Measurements from ENCODE around the gene CDH26.

Gene CDH26

DNA sequence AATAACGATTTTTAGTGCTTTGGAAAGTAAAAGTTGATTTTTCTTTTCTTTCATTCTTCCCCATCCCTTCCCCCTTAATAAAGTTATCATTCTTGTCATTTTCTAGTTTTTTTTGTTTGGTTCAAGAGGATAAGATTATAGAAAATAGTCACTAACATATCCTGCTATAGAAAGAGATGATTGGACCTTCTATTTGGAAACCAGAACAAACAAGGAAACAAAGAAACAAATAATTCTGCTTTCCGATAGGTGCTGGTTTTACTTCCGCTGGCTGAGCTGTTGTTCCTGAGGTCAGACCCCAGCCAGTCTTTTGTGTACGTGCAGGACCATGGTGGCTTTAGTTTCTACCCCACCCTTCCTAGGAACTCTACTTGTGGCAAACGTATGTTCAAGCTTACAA is at the start of gene CDH26:
CDH26 (plus strand) TSS at position 301 of the 400 bp plus-strand sequence. CDS start 304 bp downstream, outside the sequence.
- DNase-seq (ENCODE audit: low read depth), result no peak

DNA sequence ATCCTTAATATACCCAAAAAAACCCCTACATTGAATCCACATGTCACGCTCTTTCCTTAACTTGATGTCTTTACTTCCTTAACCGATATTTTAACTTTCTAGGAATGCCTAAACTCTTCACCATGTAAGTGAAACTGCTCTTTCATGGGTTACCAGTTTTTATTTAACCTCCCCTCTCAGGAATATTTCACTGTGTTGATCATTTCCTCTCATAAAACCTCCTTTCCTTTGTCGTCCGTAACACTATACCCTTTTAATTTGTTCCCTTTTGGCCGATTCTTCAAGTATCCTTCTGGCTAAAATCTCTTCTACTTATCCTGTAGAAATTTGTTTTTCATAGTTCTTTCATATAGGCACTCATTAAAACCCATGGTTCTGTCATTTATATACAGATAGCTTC is 49.4 kb upstream of the CDH26 start:
- peak; percentile 4 for DNase-seq (ENCODE audit: low read depth)

DNA sequence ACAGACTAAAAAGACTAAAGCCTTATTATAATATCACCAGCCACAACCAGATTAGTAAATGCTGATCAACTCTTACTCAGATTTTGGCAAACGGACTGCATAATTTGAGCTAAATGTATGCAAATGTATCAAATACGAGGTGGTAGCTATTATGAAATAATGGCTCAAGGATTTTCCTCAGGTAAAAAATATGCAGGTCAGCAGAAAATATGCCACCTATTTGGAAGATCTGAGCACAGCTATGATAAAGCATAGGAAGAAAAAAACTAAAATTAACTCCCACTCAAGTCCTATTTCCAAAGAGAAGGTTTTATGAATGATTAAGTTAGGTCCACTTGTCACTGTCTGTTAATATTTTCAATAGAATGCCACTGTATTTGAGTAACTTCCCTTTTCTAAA is 47.2 kb upstream of the CDH26 start:
- no peak for DNase-seq (ENCODE audit: low read depth)

DNA sequence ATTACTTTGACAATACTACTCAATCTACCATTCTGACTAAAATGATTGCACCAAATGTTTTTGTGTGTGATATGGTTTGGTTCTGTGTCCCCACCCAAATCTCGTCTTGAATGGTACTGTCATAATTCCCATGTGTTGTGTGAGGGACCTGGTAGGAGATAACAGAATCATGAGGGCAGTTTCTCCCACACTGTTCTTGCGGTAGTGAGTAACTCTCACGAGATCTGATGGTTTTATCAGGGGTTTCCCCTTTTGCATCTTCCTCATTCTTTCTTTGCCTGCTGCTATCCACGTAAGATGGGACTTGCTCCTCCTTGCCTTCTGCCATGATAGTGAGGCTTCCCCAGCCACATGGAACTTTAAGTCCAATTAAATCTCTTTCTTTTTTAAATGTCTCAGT is 45.6 kb upstream of the CDH26 start:
- DNase-seq (ENCODE audit: low read depth), result no peak

- peak; percentile 46 for DNase-seq (ENCODE audit: low read depth)
Observed at GRCh38 chr20:59920944-59921343, 37.3 kb upstream of the CDH26 start.

DNA sequence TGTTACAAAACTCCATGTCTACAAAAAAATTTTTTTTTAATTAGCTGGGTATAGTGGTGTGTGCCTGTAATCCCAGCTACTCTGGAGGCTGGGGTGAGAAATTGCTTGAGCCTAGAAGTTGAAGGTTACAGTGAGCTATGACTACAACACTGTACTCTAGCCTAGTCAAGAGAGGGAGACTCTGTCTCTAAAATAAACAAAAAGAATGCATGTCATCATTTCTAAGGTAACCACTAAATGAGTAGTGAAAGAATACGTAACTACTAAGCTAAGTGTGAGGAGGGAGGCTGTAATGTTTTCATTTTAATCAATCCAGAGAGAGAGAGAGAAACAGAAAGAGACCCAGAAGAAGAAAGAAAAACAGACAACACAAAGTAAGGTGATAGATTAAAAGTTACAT is 34.7 kb upstream of the CDH26 start:
- DNase-seq (ENCODE audit: low read depth), result no peak

- no peak for DNase-seq (ENCODE audit: low read depth)
Observed at GRCh38 chr20:59925359-59925758, 32.9 kb upstream of the CDH26 start.

- peak; percentile 47 for DNase-seq (ENCODE audit: low read depth)
Observed at GRCh38 chr20:59925899-59926298, 32.3 kb upstream of the CDH26 start.

- no peak for DNase-seq (ENCODE audit: low read depth)
Observed at GRCh38 chr20:59931511-59932312, 26.5 kb upstream of the CDH26 start.

DNA sequence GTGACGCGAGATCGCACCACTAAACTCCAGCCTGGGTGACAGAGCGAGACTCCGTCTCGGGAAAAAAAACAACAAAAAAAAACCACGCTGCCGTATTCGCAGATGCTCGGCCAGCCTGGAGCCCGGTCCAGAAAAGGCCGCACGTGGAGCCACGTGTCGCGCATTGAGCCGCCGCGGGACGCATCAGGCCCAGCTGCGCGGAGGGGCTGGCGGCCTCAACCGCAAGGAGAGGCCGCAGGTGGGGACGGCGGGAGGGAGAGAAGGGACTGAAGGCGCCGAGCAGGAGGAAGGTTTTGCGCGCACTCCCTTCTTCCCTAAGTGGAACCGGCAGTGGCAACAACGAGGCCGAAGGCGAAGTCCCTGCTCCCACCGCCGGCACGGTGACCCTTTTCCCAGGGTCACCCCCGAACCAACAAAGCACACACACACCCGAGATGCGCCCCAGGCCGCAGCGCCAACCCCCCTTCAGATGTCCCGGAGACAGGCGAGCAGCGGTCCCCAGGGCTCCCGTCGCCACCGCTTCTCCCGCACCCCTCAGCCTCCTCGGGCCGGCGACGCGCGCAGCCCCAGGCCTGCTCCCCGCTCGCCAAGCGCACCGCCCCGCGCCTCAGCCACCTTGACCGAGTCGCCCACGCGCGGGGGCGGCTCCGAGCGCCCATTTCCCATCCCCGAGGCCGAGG is 25.5 kb upstream of the CDH26 start:
- no peak for DNase-seq (ENCODE audit: low read depth)

DNA sequence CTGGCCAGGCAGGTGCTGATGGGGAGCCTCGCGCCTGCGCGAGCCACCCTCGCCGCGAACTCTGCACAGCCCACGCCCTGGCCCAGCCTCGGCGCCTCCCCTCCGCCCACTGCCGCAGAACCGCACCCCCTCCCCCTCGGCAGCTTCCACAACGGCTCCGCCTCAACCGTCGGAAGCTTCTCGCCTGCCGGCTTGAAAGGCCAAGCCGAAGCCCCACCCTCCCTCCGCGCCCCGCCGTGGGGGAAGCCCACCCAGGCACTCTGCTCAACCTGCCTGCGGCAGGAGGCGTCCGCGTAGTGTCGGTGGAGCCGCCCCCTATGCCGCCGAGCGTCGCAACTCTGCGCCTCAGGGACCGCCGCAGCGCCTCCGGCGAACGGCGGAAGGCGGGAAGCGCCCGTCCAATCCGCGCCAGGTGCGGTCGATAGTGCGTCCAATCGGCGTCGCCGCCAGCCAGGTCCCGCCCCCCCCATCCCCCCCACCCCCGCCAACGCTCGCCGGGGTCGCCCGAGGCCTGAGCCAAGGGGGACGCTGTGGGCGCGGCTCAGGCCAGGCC is 24.9 kb upstream of the CDH26 start, which contains the start of gene SYCP2:
SYCP2 (minus strand) TSS at position 342 of the 553 bp plus-strand sequence. CDS start 11,224 bp downstream, outside the sequence.
- DNase-seq (ENCODE audit: low read depth), result peak; percentile 63

GRCh38 chr20:59933849-59934585 is 24.2 kb upstream of the CDH26 start:
- DNase-seq (ENCODE audit: low read depth), result peak; percentile 79

DNA sequence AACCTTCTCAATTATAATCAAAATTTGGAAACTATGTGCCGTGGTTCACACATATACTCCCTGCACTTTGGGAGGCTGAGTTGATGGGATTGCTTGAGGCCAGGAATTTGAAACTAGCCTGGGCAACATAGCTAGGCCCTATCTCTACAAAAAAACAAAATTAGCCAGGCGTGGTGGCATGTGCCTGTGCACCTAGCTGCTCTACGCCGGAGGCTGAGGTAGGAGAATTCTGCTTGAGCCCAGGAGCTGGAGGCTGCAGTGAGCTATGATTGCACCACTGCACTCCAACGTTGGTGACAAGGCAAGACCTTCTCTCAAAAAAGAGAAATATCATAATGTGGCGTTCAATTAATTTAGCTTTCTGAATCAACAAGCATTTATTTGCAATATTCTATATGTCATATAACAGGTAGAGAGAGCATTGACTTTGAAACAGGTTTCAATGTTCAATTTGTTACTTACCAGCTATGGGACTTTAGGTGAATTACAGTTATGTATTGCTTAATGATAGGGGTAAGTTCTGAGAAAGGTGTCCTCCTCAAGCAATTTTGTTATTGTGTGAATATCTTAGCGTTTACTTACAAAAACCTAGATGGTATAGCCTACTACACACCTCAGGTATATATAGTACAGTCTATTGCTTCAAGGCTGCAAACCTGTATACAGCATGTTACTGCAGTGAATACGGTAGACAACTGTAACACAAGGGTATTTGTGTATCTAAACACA is 22.6 kb upstream of the CDH26 start:
- no peak for DNase-seq (ENCODE audit: low read depth)

GRCh38 chr20:59936409-59936808 is 21.8 kb upstream of the CDH26 start:
- no peak for DNase-seq (ENCODE audit: low read depth)

DNA sequence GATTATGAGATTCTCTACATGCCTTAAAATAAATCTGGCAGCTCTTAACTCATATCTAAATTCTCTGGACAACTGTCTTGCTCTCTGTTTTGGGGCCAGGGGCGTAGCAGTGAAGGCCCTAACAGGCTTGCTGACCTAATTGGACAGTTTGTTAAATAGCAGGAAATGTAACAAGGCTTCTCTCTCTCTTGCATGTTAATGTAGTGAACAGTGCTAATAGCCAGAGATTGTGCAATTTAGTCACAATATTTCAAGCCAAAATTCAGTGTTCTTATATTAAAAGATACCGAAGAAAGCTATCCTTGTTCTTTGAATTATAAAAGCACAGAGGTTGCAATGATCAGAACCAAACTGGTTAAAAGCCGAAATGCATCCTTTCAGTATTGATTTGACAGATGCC is 21.1 kb upstream of the CDH26 start:
- DNase-seq (ENCODE audit: low read depth), result no peak

DNA sequence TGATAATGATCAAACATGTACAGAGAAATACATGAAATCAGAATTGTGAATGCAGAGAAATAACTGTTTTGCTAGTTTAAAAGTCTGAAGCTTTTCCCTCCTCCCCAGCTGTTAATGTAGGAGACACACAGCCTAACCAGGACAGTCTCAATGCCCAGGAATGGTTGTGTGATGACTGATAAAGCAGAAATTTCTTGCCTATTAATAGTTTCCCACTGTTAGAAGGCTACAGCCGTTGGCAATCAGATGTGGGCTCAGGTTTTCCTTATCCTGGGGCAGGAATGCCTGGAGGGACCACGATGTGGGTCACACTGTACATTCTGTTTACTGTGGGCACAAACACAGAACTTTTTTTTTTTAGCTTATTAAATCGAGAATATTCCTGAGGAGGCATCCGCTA is 20.0 kb upstream of the CDH26 start:
- peak; percentile 87 for DNase-seq (ENCODE audit: low read depth)

DNA sequence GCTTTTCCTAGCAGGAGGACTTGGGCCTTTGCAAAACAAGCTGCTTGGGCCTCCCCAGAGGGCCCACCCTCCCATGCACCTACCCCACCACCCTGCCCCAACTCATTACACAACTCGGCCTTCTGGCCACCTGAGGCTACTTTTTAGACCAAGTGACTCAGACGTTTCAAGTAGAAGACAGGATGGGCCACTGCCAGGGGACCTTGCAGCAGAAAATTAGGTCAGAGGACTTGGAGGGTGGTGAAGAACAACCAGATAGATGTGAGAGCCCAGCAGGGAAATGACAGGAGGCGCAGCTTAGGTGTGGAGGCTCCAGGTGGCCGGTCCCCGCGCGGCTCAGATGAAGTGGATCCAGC is 19.5 kb upstream of the CDH26 start:
- DNase-seq (ENCODE audit: low read depth), result peak; percentile 57

DNA sequence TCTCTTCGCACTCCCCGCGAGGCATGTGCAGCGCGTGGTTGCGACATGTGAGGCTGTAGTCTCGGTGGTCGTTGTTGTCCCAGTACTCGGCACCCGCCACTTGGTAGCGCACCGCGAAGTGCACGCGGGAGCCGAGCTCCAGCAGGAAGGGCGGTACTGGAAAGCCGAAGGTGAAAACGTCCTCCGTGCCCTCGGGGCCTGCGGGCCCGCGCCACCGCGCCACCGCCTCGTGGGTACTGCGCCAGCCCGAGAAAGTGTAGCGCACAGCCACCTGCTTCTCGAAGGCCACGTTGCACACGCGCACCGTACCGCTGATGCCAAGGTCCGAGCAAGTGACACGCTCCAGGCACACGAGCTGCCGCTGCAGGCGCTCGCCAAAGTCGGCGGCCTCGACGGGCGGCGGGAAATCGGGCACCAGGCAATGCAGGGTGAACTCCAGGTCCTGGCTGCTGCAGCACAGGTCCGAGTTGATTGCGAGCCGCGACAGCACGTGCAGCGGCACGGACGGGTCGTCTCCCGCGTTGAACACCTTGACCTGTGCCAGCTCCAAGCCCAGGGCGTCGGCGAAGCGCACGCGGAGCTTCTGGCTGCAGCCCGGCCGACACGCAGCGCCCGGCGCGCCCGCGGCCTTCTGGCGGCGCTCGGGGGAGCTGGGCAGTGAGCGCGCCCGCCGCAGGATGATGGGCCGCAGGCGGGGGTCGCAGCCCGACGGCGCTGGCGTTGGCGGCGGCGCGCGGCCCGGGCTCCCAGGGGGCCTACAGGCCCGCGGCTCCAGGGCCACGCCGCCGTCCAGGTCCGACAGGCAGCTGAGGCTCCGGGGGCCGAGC is 19.0 kb upstream of the CDH26 start:
- no peak for DNase-seq (ENCODE audit: low read depth)

DNA sequence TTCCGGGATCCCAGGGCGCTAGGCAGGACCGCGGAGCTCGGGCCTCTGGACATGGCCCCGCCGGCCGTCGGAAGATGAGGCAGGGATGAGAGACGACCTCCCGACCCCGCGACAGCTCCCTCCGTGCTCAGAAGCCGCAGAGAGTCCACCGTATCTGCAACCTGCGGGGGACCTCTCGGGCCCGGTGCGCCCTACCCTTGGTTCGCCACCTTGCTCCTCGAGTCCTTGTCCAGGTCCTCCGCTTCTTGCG is 18.4 kb upstream of the CDH26 start:
- no peak for DNase-seq (ENCODE audit: low read depth)

- peak; percentile 97 for DNase-seq (ENCODE audit: low read depth)
Observed at GRCh38 chr20:59940129-59940955, 17.9 kb upstream of the CDH26 start, which contains the start of the genes FAM217B and PPP1R3D. TSS of gene FAM217B (plus strand) at chr20:59940389. CDS start at chr20:59943944, 3,555 bp downstream. TSS of gene PPP1R3D (minus strand) at chr20:59940305. CDS start at chr20:59939931, 374 bp downstream.
